ENCODE measurements around the gene TAOK1. TPM values are rescaled to one million over a fixed set of nuclear protein-coding genes. Genes with fewer than 3 reads are reported as not detected.
A peak's percentile ranks its signal among the peaks of the same experiment; 100 is the strongest.

Gene TAOK1
- total RNA-seq, 1 experiment from 2014 or later, result 85.5 TPM

GRCh38 chr17:29573871-29574731 is 183.9 kb downstream of the TAOK1 start:
- no TSS peak for BruUV-seq (replicated peaks)
- DNase-seq (ENCODE audit: low spot score), result no peak
- H3K27me3 ChIP-seq (replicated peaks; ENCODE audit: insufficient read depth, low read depth, low read length, poor library complexity), result no peaks in the 10 kb centered on the region
- H3K4me3 ChIP-seq (ENCODE audit: low read depth, low read length, poor library complexity, severe bottlenecking), result no peak overlapping the region
- intact Hi-C loops (cut with micrococcal nuclease; ENCODE audit: unreplicated experiment), result no loop called here
- POLR2A ChIA-PET (ENCODE audit: low non-redundant PET), result interaction anchor here (0.5 kb wide), 1 partner anchor 202 kb away, joined by 3 read pairs; no protein-coding TSS in a partner anchor
- peaks cover 58% of the 10 kb centered on the region for H3K36me3 ChIP-seq (ENCODE audit: insufficient read depth, low read length, poor library complexity, severe bottlenecking)
- no peaks in the 10 kb centered on the region for H3K9me3 ChIP-seq (ENCODE audit: low read depth, low read length, poor library complexity, severe bottlenecking)
- CTCF ChIA-PET, result interaction anchor here (0.6 kb wide), 1 partner anchor 425 kb away, joined by 4 read pairs; no protein-coding TSS in a partner anchor
- TF ChIP-seq CTCF (conservative IDR thresholded peaks at IDR 0.05; ENCODE audit: low read depth, low read length), result no peak
- no peak for TF ChIP-seq EZH2 (IDR thresholded peaks at IDR 0.05; ENCODE audit: borderline replicate concordance, low read depth, low read length, poor library complexity, severe bottlenecking)
- H3K27ac ChIP-seq (ENCODE audit: low read depth, low read length, poor library complexity, severe bottlenecking), result peak overlapping the region; percentile 28
- H3K4me1 ChIP-seq (ENCODE audit: insufficient read depth, low read length, poor library complexity, severe bottlenecking), result peaks cover 22% of the 10 kb centered on the region

DNA sequence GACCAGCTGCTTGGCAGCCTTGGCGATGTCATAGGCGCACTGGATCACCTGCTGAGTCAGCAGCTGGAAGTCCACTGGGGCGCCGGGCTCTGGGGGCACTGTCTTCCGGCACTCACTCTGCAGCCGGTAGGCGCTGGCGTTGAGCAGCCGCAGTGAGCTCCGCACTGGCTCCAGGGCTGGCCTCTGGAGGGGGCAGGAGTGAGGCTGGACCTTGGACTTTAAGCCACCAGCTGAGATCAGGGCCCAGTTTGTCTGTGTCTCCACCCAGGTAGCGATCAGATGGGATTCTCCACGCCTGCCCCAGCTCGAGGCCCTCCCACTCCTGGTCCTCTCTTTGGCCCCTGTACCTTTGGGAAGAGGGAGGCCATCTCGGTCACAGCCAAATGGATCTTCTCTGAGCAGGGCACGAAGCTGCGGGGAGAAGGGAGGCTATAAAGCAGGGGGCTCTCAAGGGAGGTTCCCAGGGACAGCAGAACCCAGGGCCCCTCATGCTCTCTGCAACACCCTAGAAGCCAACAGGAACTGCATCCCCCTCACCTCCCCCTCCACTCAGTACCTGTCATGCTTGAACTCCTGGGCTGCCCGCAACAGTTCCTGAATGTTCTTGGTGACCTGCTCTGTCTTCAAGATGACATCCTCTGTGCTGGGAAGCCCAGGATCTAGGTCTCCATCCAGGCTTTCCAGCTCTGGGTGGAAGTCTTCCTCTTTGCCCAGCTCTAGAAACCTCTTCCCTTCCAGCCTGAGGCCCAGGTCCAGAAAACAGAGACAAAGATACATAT is 184.8 kb downstream of the TAOK1 start:
- no TSS peak for BruUV-seq (replicated peaks)
- H3K27ac ChIP-seq (ENCODE audit: low read depth, low read length, poor library complexity, severe bottlenecking), result no peak overlapping the region
- peaks cover 16% of the 10 kb centered on the region for H3K4me1 ChIP-seq (ENCODE audit: insufficient read depth, low read length, poor library complexity, severe bottlenecking)
- intact Hi-C loops (cut with micrococcal nuclease; ENCODE audit: unreplicated experiment), result no loop called here
- TF ChIP-seq CTCF (conservative IDR thresholded peaks at IDR 0.05; ENCODE audit: low read depth, low read length), result no peak
- no peak for TF ChIP-seq EZH2 (IDR thresholded peaks at IDR 0.05; ENCODE audit: borderline replicate concordance, low read depth, low read length, poor library complexity, severe bottlenecking)
- DNase-seq (ENCODE audit: low spot score), result no peak
- H3K27me3 ChIP-seq (replicated peaks; ENCODE audit: insufficient read depth, low read depth, low read length, poor library complexity), result no peaks in the 10 kb centered on the region
- H3K4me3 ChIP-seq (ENCODE audit: low read depth, low read length, poor library complexity, severe bottlenecking), result no peak overlapping the region
- ChIA-PET POLR2A (ENCODE audit: low non-redundant PET) (no interaction called here), CTCF (interaction anchor here (0.6 kb wide), 1 partner anchor 426 kb away, joined by 4 read pairs; no protein-coding TSS in a partner anchor)
- H3K36me3 ChIP-seq (ENCODE audit: insufficient read depth, low read length, poor library complexity, severe bottlenecking), result peaks cover 67% of the 10 kb centered on the region
- H3K9me3 ChIP-seq (ENCODE audit: low read depth, low read length, poor library complexity, severe bottlenecking), result no peaks in the 10 kb centered on the region

- H3K9me3 ChIP-seq (ENCODE audit: low read depth, low read length, poor library complexity, severe bottlenecking), result no peaks in the 10 kb centered on the region
- TF ChIP-seq EZH2 (IDR thresholded peaks at IDR 0.05; ENCODE audit: borderline replicate concordance, low read depth, low read length, poor library complexity, severe bottlenecking) (no peak), CTCF (conservative IDR thresholded peaks at IDR 0.05; ENCODE audit: low read depth, low read length) (no peak)
- POLR2A ChIA-PET (ENCODE audit: low non-redundant PET), result no interaction called here
- H3K4me3 ChIP-seq (ENCODE audit: low read depth, low read length, poor library complexity, severe bottlenecking), result no peak overlapping the region
- no TSS peak for BruUV-seq (replicated peaks)
- H3K27ac ChIP-seq (ENCODE audit: low read depth, low read length, poor library complexity, severe bottlenecking), result peak overlapping the region; percentile 23
- H3K27me3 ChIP-seq (replicated peaks; ENCODE audit: insufficient read depth, low read depth, low read length, poor library complexity), result no peaks in the 10 kb centered on the region
- no peak for DNase-seq (ENCODE audit: low spot score)
- intact Hi-C loops (cut with micrococcal nuclease; ENCODE audit: unreplicated experiment), result no loop called here
- peaks cover 16% of the 10 kb centered on the region for H3K4me1 ChIP-seq (ENCODE audit: insufficient read depth, low read length, poor library complexity, severe bottlenecking)
- CTCF ChIA-PET, result interaction anchor here (1.0 kb wide), 1 partner anchor 426 kb away, joined by 3 read pairs; no protein-coding TSS in a partner anchor
- peaks cover 72% of the 10 kb centered on the region for H3K36me3 ChIP-seq (ENCODE audit: insufficient read depth, low read length, poor library complexity, severe bottlenecking)
These were observed 185.5 kb downstream of the TAOK1 start for GRCh38 chr17:29575511-29576213.
